CD1c-positive myeloid dendritic cell (primary cell): ENCODE measurements around the gene BABAM1.
"Not testable (repeated sequence)": the region's sequence is repeated elsewhere in the genome, so short reads cannot be mapped to it uniquely, and the experiment has no call there.

Experiments
- DNase-seq: peaks from one replicate; pipeline ENCODE4 v3.0.0-alpha.2; 2016; ENCODE audit errors: extremely low spot score

Gene BABAM1

GRCh38 chr19:17268754-17269153 is 1.5 kb downstream of the BABAM1 start:
- no peak for DNase-seq

DNA sequence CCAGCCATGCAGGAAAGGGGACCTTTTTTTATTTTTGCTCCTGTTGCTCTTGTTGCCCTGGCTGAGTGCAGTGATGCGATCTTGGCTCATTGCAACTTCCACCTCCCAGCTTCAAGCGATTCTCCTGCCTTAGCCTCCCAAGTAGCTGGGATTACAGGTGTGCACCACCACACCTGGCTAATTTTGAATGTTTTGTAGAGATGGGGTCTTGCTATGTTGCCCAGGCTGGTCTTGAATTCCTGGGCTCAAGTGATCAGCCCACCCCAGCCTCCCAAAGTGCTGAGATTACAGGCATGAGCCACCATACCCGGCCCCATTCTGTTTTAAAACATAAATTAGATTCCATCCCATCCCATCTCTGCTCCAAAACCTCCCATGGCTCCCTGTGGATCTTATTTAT is 7.6 kb downstream of the BABAM1 start:
- DNase-seq, result not testable (repeated sequence)

DNA sequence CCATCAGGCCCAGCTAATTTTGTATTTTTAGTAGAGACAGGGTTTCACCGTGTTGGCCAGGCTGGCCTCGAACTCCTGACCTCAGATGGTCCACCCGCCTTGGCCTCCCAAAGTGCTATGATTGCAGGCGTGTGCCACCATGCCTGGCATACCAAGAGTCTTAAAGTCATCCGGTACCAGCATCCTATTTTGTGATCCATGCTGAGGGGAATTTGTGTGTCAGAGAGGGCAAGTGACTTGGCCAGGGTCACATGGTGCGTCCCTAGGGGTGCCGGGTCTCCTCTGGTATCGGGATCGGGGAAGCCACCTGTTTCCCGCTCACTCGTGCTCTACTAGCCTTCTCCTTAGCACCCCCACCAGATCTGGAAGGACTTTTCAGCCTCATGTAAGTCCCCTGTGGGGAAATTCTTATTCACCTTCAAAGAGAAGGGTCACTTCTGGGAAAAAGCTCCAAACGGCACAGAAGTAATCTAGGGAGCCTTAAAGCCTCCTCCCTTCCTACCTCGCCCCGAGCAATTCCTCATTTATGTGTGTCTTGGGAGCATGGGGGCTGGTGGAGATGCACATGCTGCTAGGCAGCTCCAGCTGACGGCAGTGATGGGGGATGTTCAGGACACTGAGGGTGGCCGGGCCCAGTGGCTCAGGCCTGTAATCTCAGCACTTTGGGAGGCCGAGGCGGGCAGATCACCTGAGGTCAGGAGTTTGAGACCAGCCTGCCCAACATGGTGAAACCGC is 8.4 kb downstream of the BABAM1 start:
- DNase-seq, result no peak

DNA sequence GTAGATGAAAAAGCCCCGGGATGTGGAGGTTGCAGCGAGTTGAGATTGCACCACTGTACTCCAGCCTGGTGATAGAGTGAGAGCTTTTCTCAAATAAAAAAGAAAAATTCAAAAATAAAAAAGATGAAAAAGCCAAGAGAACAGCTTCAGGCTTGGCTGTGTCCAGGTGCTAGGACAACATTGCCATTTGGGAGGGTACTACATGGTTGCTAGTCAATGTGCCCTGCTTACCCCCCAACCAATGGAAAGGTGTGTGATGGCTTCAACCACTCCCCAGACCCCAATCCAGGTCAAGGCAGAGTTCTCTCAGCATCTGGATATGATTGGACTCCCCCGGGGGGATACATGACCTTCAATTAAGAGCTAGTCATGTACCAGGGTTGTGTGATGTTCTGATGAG is 12.2 kb downstream of the BABAM1 start:
- DNase-seq, result no peak

DNA sequence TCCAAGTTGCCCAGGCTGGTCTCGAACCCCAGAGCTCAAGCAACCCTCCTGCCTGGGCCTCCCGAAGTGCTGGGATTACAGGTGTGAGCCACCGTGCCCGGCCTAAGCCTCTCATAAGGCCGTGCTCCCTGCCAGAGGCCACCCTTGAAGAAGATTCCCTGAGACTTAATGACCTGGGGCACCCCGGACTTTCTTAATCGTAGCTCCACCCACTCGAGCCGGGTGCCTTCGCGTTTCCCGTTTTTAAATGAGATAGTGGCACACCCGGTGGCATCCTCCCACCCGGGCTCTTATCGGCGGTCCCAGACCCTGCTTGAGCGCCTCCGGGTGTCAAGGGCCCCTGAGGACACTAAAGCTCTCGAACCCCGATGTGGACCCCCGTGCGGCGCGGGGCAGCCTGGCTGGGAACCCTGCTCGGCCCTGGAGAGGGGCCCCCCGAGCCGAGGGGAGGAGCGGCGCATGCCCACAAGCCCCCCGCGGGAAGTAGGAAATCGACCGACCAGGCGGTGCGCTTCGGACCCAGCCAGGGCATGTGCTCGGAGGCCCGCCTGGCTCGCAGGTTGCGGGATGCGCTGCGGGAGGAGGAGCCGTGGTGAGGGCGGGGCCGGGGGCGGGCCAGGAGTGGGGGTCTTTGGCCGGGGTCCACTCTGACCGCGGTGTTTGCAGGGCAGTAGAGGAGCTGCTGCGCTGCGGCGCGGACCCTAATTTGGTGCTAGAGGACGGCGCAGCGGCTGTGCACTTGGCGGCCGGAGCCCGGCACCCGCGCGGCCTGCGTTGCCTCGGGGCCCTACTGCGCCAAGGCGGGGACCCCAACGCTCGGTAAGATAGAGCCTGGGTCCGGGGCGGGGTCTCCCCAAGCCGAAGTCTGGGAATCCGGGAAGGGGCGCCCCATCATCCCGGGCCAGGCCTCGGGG is 14.4 kb downstream of the BABAM1 start, which contains the start of gene ANKLE1:
TSS of gene ANKLE1 (plus strand) at position 511 of the 914 bp plus-strand sequence. CDS start at position 531, 20 bp downstream.
- DNase-seq, result peak; percentile 84

DNA sequence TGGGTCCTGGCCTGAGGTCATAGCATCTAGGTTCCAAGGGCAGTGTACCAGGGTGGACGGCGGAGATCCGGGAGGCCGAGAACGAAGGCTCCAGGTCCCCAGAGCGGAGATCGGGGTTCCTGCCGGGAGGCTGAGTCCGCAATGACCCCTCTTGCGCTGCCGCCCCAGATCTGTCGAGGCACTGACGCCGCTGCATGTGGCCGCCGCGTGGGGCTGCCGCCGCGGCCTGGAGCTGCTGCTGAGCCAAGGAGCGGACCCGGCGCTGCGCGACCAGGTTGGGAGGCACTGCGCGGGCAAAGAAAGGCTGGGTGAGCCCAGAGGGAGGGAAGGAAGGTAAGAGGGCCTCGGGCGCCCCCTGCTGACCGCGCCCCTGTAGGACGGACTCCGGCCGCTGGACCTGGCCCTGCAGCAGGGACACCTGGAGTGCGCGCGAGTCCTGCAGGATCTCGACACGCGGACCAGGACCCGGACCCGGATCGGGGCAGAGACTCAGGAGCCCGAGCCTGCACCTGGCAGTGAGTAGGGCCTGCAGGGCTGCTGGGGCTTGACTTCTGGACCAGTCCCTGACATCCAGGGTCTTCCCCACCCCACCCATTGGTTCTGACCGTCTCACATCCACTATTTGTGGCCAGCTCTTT is 15.4 kb downstream of the BABAM1 start:
- DNase-seq, result peak; percentile 82

DNA sequence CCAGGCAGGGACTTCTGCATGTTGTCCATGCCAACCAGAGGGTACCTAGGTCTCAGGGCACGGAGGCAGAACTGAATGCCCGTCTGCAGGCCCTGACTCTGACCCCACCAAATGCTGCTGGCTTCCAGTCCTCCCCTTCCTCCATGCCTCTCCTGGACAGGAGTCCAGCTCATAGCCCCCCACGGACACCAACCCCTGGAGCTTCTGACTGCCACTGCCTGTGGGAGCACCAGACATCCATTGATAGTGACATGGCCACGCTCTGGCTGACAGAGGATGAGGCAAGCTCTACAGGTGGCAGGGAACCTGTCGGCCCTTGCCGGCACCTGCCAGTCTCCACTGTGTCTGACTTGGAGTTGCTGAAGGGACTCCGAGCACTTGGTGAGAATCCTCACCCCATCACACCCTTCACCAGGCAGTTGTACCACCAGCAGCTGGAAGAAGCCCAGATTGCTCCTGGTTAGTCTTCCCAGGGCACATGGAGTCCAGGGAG is 16.3 kb downstream of the BABAM1 start:
- DNase-seq, result no peak

DNA sequence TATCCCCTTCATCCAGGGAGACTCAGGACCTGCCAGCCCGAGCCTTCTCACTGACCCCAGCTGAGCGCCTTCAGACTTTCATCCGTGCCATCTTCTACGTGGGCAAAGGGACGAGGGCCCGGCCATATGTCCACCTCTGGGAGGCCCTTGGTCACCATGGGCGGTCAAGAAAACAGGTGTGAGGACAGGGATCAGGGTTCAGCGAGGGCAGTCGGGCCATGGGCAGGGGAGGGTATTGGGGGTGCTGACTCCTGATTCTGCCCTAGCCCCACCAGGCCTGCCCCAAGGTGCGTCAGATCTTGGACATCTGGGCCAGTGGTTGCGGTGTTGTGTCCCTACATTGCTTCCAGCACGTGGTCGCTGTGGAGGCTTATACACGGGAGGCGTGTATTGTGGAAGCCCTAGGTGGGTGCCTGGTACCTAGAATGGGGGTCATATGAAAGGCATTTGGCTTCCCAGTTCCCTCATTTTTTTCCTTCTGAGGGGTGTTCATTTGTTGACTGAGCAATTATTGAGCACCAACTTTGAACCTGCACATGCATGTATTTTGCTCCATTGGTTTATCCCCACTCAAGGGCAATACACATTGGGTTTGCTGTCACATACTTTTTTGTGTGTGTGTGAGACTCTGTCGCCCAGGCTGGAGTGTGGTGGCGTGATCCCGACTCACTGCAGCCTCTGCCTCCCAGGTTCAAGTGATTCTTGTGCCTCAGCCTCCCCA is 18.3 kb downstream of the BABAM1 start:
- DNase-seq, result no peak

- DNase-seq, result no peak
These were observed 19.0 kb downstream of the BABAM1 start for GRCh38 chr19:17286263-17286662.

DNA sequence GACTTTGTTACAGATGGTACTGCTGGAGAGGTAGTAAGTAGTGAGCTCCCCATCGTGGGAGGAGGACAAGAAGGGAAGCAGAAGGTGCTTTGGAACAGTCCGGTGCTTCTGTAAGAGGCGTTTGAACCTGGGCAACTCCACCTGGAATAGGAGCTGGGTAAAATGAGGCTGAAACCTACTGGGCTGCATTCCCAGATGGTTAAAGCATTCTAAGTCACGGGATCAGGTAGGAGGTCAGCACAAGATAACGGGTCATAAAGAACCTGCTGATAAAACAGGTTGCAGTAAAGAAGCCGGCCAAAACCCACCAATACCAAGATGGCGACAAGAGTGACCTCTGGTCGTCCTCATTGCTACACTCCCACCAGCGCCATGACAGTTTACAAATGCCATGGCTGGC is 19.5 kb downstream of the BABAM1 start:
- DNase-seq, result no peak

DNA sequence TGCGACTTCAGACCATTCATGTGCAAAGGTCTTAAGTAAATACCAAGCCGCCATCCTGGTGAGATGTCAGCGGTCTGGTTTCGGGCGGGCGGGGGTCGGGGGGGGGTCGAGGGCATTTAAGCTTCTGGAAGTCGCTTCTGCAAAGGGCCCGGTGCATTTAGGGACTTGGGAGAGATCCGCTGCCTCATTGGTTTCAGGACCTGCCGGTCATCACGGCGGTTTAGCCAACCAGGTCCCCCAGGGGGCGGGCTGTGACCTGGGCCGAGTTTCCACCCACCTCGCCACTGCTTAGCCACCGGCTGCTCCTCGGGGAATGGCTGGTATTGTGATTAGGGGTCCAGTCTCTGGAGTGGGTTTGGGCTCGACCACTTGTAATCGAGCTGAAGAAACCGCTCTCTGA is 22.2 kb downstream of the BABAM1 start:
- peak; percentile 79 for DNase-seq

GRCh38 chr19:17292301-17293074 is 25.2 kb downstream of the BABAM1 start:
- DNase-seq, result peak; percentile 87

GRCh38 chr19:17293605-17294004 is 26.4 kb downstream of the BABAM1 start:
- DNase-seq, result no peak

DNA sequence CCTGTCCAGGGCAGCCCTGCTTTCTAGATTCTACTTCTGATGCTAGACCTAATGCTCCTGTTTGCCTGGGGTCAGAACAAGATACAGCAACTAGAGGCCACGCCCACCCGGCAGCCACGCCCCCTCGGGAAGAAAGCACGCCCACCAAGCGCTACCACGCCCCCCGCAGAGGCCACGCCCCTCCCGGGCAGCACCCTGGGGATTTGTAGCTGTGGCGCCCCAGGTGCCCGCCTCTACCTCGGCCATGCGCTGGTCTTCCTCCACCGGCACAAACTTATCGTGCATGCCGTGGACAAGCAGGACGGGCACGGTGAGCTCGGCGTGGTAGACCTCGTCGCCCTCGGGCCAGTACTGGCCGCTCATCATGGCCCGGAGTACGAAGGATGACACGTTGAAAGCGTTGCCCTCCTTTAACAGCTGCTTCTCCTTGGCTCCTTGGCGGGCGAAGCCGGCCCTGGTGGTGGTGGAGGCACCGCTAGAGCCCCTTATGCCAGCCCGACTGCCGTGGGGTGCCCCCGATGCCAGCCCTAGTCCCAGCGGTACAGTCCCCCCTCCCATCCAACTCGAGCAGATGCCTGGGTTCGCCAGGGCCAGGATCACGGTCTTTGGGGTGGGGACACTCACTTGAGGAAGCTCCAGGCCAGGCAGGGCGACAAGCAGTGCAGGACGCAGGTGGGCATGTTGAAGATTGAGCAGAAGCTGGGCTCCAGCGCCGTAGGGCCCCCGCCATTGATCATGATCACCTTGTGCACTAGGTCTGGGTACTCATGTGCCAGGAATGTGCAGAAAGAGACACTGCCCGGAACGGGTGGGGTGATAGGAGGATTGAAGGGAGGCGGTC is 27.0 kb downstream of the BABAM1 start:
- DNase-seq, result peak; percentile 25

- DNase-seq, result not testable (repeated sequence)
These were observed 28.3 kb downstream of the BABAM1 start for GRCh38 chr19:17295551-17295950.

GRCh38 chr19:17296273-17296672 is 29.0 kb downstream of the BABAM1 start:
- no peak for DNase-seq

GRCh38 chr19:17296976-17297375 is 29.7 kb downstream of the BABAM1 start:
- no peak for DNase-seq

- no peak for DNase-seq
These were observed 33.9 kb downstream of the BABAM1 start for GRCh38 chr19:17300992-17301619.
